SK-N-SH treated with all-trans-retinoic acid at 6 μM for 48 hours (cell line): Measurements from ENCODE around the gene PIK3CB.
"Not testable (repeated sequence)": the region's sequence is repeated elsewhere in the genome, so short reads cannot be mapped to it uniquely, and the experiment has no call there.

Source experiments
- ATAC-seq: fragments of 200-7000 bp; cut with Tn5 transposase; 3 replicates; pipeline ENCODE4 v1.9.1; 2020; ENCODE audit warnings: mild to moderate bottlenecking, moderate library complexity
- ARNTL ChIP-seq: fragments of 450-650 bp; formaldehyde crosslinking; IDR thresholded peaks from 2 replicates; pipeline ENCODE4 v1.5.0; 2020; ENCODE audit warnings: low read depth, mild to moderate bottlenecking, moderate library complexity, borderline replicate concordance
- BACH2 ChIP-seq: fragments of 250-450 bp; sonication (Bioruptor Pico); IDR thresholded peaks from 2 replicates; pipeline ENCODE4 v1.9.0; 2021; ENCODE audit warnings: mild to moderate bottlenecking, borderline replicate concordance
- CSDC2 ChIP-seq: fragments of 250-450 bp; sonication (Bioruptor Pico); IDR thresholded peaks from 2 replicates; pipeline ENCODE4 v1.5.0; 2020; ENCODE audit warnings: mild to moderate bottlenecking, moderate library complexity
- ESRRG ChIP-seq: fragments of 250-450 bp; sonication (Bioruptor Pico); IDR thresholded peaks from 2 replicates; pipeline ENCODE4 v1.6.1; 2021; ENCODE audit warnings: mild to moderate bottlenecking
- GLIS3 ChIP-seq: fragments of 250-450 bp; sonication (Bioruptor Pico); IDR thresholded peaks from 2 replicates; pipeline ENCODE4 v1.5.0; 2020; ENCODE audit warnings: mild to moderate bottlenecking, moderate library complexity
- ISL1 ChIP-seq: fragments of 250-450 bp; sonication (Bioruptor Pico); IDR thresholded peaks from 2 replicates; pipeline ENCODE4 v2.1.2; 2022; ENCODE audit warnings: mild to moderate bottlenecking, moderate library complexity
- PPARA ChIP-seq: fragments of 250-450 bp; sonication (Bioruptor Pico); IDR thresholded peaks from 2 replicates; pipeline ENCODE4 v1.5.0; 2020; ENCODE audit warnings: mild to moderate bottlenecking, borderline replicate concordance
- RARB ChIP-seq: fragments of 250-450 bp; sonication (Bioruptor Pico); IDR thresholded peaks from 2 replicates; pipeline ENCODE4 v1.8.0; 2021; ENCODE audit warnings: mild to moderate bottlenecking, moderate library complexity
- SNAI2 ChIP-seq: fragments of 250-450 bp; sonication (Bioruptor Pico); IDR thresholded peaks from 2 replicates; pipeline ENCODE4 v1.5.0; 2020; ENCODE audit warnings: mild to moderate bottlenecking, moderate library complexity
- TOX ChIP-seq: fragments of 250-450 bp; sonication (Bioruptor Pico); IDR thresholded peaks from 2 replicates; pipeline ENCODE4 v1.8.0; 2021; ENCODE audit warnings: mild to moderate bottlenecking, moderate library complexity, borderline replicate concordance
- ZC3H10 ChIP-seq: fragments of 250-450 bp; sonication (Bioruptor Pico); IDR thresholded peaks from 2 replicates; pipeline ENCODE4 v1.5.1; 2021; ENCODE audit warnings: mild to moderate bottlenecking, moderate library complexity
- ZFP3 ChIP-seq: fragments of 250-450 bp; sonication (Bioruptor Pico); IDR thresholded peaks from 2 replicates; pipeline ENCODE4 v1.5.0; 2020; ENCODE audit warnings: mild to moderate bottlenecking, moderate library complexity
- ZNF565 ChIP-seq: fragments of 450-650 bp; formaldehyde crosslinking; conservative IDR thresholded peaks from 2 replicates; pipeline ENCODE4 v1.5.0; 2020; ENCODE audit warnings: low read depth, mild to moderate bottlenecking, moderate library complexity
- ZNF70 ChIP-seq: fragments of 450-650 bp; formaldehyde crosslinking; IDR thresholded peaks from 2 replicates; pipeline ENCODE4 v1.5.0; 2020; ENCODE audit warnings: mild to moderate bottlenecking, moderate library complexity
- ZNF8 ChIP-seq: fragments of 450-650 bp; formaldehyde crosslinking; IDR thresholded peaks from 2 replicates; pipeline ENCODE4 v1.5.0; 2020; ENCODE audit warnings: mild to moderate bottlenecking, moderate library complexity
- TF ChIP-seq, protein P1 (sequence below): fragments of 250-450 bp; sonication (Bioruptor Pico); IDR thresholded peaks from 2 replicates; pipeline ENCODE4 v1.5.0; 2020; ENCODE audit warnings: mild to moderate bottlenecking, moderate library complexity
- TF ChIP-seq, protein P2 (sequence below): fragments of 250-450 bp; sonication (Bioruptor Pico); IDR thresholded peaks from 2 replicates; pipeline ENCODE4 v1.5.1; 2020; ENCODE audit warnings: low read depth, mild to moderate bottlenecking, moderate library complexity
- TF ChIP-seq, protein P3 (sequence below): fragments of 250-450 bp; sonication (Bioruptor Pico); IDR thresholded peaks from 2 replicates; pipeline ENCODE4 v1.8.0; 2020; ENCODE audit warnings: mild to moderate bottlenecking, moderate library complexity, borderline replicate concordance
- TF ChIP-seq, protein P4 (sequence below): fragments of 250-450 bp; sonication (Bioruptor Pico); IDR thresholded peaks from 2 replicates; pipeline ENCODE4 v1.5.1; 2021; ENCODE audit warnings: mild to moderate bottlenecking, moderate library complexity
- TF ChIP-seq, protein P5 (sequence below): fragments of 250-450 bp; sonication (Bioruptor Pico); IDR thresholded peaks from 2 replicates; pipeline ENCODE4 v1.8.0; 2021; ENCODE audit warnings: low read depth, mild to moderate bottlenecking, moderate library complexity, borderline replicate concordance

PIK3CB gene

DNA sequence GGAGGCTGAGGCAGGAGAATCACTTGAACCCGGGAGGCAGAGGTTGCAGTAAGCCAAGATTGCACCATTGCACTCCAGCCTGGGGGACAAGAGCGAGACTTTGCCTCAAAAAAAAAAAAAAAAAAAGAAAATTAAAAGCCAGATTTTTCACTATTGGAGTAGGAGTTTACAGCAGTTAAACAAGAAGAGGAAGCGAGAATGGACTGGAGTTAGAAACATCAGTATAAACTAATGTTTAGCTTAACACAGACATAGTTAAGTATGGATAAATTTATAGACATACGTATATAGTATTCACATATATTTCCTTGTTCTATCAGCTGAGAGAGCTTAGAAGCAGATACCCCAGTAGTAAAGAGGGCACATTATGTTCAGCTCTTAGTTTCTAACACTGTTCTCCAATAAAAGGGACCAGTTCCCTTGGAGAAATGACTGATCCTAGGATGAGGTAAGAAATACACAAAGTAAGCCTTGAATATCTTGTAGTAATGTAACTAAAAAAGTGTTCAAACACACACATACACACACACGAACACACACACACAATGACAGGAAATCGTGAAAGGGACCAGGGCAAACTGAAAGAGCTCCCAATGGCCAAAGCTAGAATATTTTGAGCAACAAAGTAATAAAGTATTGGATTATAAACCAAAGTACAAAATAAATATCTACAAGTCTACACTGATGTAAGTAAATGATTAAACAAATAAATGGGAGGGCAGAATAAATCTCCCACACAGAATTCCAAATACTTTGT is 25.1 kb downstream of the PIK3CB start:
- TF ChIP-seq ESRRG (CRISPR knock-in tag) (no peak), ZNF8 (no peak), GLIS3 (CRISPR knock-in tag) (no peak)
- TF ChIP-seq, all 23 proteins: peak for 0
- no peak for ATAC-seq

DNA sequence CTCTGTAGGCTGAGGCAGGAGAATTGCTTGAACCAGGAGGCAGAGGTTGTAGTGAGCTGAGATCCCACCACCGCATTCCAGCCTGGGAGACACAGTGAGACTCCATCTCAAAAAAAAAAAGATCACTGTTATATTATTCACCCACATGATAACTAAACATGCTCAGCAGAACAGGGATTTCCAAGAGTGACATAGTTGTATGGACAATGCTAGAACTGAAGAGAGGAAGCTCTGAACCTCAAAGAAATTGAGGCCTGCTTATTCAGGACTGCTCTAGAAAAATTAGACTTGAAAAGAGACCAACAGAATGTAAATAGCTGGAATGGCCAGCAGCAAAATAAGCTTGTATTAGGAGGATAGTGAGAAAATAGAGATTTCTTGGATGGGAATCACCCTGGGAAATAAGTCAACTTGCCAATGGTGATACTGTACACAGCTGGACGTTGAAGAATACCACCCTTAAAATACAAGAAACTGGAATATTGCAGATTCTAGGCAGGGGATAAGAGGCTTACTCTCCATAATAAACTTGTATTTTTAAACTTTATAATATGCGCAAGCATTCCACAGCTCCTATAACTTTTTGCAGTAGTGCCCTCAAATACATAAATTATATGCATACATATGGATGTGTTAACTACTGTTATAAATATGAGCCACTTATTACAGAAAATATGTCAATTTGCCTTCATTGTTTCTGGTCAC is 28.2 kb downstream of the PIK3CB start:
- no peak for ATAC-seq
- TF ChIP-seq, protein P1, sequence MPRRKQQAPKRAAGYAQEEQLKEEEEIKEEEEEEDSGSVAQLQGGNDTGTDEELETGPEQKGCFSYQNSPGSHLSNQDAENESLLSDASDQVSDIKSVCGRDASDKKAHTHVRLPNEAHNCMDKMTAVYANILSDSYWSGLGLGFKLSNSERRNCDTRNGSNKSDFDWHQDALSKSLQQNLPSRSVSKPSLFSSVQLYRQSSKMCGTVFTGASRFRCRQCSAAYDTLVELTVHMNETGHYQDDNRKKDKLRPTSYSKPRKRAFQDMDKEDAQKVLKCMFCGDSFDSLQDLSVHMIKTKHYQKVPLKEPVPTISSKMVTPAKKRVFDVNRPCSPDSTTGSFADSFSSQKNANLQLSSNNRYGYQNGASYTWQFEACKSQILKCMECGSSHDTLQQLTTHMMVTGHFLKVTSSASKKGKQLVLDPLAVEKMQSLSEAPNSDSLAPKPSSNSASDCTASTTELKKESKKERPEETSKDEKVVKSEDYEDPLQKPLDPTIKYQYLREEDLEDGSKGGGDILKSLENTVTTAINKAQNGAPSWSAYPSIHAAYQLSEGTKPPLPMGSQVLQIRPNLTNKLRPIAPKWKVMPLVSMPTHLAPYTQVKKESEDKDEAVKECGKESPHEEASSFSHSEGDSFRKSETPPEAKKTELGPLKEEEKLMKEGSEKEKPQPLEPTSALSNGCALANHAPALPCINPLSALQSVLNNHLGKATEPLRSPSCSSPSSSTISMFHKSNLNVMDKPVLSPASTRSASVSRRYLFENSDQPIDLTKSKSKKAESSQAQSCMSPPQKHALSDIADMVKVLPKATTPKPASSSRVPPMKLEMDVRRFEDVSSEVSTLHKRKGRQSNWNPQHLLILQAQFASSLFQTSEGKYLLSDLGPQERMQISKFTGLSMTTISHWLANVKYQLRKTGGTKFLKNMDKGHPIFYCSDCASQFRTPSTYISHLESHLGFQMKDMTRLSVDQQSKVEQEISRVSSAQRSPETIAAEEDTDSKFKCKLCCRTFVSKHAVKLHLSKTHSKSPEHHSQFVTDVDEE (CRISPR knock-in tag) = no peak
- no peak for TF ChIP-seq PPARA

DNA sequence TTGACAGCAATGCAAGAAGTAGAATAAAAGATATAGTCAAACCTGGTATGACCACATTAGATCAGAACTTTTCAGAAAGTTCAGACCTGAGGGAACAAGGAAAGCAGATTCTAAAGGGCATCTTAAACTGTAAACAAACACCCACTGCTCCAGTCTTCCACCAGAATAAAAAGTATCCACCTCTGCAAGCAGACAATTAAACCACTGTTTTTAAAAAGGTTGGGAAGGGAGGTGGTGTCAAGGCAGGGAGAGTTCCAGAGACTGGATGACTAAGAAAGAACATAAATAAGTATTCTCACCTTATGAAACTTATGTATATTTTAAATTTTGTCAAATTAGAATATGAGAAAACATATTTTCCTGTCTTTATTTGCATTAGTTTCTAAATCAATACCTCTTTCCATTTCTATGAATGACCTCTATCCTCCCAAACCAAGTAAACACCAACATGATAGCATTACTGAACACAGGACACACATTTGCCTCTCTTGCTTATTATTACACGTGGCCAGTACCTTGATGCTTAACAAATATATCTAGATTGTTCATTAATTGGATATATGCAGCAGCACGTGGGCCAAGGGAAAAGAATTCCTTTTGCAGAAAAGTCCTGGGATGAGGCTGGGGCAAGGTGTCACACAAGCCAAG is 31.6 kb downstream of the PIK3CB start:
- TF ChIP-seq ZNF8 = no peak
- TF ChIP-seq, protein P2, sequence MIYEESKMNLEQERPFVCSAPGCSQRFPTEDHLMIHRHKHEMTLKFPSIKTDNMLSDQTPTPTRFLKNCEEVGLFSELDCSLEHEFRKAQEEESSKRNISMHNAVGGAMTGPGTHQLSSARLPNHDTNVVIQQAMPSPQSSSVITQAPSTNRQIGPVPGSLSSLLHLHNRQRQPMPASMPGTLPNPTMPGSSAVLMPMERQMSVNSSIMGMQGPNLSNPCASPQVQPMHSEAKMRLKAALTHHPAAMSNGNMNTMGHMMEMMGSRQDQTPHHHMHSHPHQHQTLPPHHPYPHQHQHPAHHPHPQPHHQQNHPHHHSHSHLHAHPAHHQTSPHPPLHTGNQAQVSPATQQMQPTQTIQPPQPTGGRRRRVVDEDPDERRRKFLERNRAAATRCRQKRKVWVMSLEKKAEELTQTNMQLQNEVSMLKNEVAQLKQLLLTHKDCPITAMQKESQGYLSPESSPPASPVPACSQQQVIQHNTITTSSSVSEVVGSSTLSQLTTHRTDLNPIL (CRISPR knock-in tag) = no peak
- TF ChIP-seq TOX (CRISPR knock-in tag) = no peak
- TF ChIP-seq, protein P3, sequence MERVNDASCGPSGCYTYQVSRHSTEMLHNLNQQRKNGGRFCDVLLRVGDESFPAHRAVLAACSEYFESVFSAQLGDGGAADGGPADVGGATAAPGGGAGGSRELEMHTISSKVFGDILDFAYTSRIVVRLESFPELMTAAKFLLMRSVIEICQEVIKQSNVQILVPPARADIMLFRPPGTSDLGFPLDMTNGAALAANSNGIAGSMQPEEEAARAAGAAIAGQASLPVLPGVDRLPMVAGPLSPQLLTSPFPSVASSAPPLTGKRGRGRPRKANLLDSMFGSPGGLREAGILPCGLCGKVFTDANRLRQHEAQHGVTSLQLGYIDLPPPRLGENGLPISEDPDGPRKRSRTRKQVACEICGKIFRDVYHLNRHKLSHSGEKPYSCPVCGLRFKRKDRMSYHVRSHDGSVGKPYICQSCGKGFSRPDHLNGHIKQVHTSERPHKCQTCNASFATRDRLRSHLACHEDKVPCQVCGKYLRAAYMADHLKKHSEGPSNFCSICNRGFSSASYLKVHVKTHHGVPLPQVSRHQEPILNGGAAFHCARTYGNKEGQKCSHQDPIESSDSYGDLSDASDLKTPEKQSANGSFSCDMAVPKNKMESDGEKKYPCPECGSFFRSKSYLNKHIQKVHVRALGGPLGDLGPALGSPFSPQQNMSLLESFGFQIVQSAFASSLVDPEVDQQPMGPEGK (CRISPR knock-in tag) = no peak
- TF ChIP-seq ZNF70 (CRISPR knock-in tag) = no peak
- TF ChIP-seq, protein P1 (CRISPR knock-in tag) = no peak
- no peak for TF ChIP-seq ARNTL (CRISPR knock-in tag)
- TF ChIP-seq, protein P4, sequence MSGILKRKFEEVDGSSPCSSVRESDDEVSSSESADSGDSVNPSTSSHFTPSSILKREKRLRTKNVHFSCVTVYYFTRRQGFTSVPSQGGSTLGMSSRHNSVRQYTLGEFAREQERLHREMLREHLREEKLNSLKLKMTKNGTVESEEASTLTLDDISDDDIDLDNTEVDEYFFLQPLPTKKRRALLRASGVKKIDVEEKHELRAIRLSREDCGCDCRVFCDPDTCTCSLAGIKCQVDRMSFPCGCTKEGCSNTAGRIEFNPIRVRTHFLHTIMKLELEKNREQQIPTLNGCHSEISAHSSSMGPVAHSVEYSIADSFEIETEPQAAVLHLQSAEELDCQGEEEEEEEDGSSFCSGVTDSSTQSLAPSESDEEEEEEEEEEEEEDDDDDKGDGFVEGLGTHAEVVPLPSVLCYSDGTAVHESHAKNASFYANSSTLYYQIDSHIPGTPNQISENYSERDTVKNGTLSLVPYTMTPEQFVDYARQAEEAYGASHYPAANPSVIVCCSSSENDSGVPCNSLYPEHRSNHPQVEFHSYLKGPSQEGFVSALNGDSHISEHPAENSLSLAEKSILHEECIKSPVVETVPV = no peak
- TF ChIP-seq ZNF565 (CRISPR knock-in tag) = no peak
- no peak for TF ChIP-seq GLIS3 (CRISPR knock-in tag)
- TF ChIP-seq, protein P5, sequence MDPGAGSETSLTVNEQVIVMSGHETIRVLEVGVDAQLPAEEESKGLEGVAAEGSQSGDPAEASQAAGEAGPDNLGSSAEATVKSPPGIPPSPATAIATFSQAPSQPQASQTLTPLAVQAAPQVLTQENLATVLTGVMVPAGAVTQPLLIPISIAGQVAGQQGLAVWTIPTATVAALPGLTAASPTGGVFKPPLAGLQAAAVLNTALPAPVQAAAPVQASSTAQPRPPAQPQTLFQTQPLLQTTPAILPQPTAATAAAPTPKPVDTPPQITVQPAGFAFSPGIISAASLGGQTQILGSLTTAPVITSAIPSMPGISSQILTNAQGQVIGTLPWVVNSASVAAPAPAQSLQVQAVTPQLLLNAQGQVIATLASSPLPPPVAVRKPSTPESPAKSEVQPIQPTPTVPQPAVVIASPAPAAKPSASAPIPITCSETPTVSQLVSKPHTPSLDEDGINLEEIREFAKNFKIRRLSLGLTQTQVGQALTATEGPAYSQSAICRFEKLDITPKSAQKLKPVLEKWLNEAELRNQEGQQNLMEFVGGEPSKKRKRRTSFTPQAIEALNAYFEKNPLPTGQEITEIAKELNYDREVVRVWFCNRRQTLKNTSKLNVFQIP (CRISPR knock-in tag) = no peak
- no peak for TF ChIP-seq BACH2
- no peak for TF ChIP-seq ESRRG (CRISPR knock-in tag)
- no peak for TF ChIP-seq ZC3H10 (CRISPR knock-in tag)
- no peak for TF ChIP-seq RARB
- TF ChIP-seq ISL1 = no peak
- TF ChIP-seq CSDC2 = no peak
- TF ChIP-seq SNAI2 (CRISPR knock-in tag) = no peak
- TF ChIP-seq ZFP3 (CRISPR knock-in tag) = no peak
- no peak for ATAC-seq

DNA sequence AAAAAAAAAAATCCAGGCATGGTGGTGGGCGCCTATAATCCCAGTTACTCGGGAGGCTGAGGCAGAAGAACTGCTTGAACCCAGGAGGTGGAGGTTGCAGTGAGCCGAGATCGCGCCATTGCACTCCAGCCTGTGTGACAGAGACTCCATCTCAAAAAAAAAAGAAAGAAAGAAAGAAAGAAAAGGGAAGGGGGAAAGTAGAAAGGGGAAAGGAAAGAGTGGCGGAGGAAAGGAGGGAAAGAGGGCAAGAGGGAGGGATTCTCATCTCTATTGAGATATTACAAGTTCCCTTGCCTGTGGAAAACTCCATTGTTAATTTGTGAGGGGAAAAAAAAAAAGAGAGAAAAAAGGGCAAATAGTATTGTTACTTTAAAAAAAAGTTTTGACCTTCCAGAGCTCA is 32.5 kb downstream of the PIK3CB start:
- not testable (repeated sequence) for ATAC-seq
